ENCODE results near the gene FAM53B.

- no peak for TF ChIP-seq CTCF (conservative IDR thresholded peaks at IDR 0.05)
- no peak for TF ChIP-seq EZH2 (IDR thresholded peaks at IDR 0.05; ENCODE audit: low read depth)
Observed at GRCh38 chr10:124648738-124649137, 95.4 kb downstream of the FAM53B start.
